ENCODE results near the gene TEX35.

The TEX35 gene

GRCh38 chr1:178512566-178513277 lies at the start of gene TEX35:
TSS of gene TEX35 (plus strand) at chr1:178513109. CDS start at chr1:178513189, 80 bp downstream.
- in situ Hi-C loops (cut with MboI; ENCODE audit: low sequenced_read_pairs): loop anchor here (25.0 kb wide), 1 partner anchor 475 kb away; no protein-coding TSS in a partner anchor

- in situ Hi-C loops (cut with MboI; ENCODE audit: low sequenced_read_pairs): no loop called here
Observed at GRCh38 chr1:178464141-178464540, 48.8 kb upstream of the TEX35 start.

GRCh38 chr1:178464566-178464965 lies 48.3 kb upstream of the TEX35 start:
- in situ Hi-C loops (cut with MboI; ENCODE audit: low sequenced_read_pairs): no loop called here

- in situ Hi-C loops (cut with MboI; ENCODE audit: low sequenced_read_pairs): no loop called here
Observed at GRCh38 chr1:178465011-178465410, 47.9 kb upstream of the TEX35 start.

GRCh38 chr1:178467837-178468236 lies 45.1 kb upstream of the TEX35 start:
- in situ Hi-C loops (cut with MboI; ENCODE audit: low sequenced_read_pairs): no loop called here

- in situ Hi-C loops (cut with MboI; ENCODE audit: low sequenced_read_pairs): no loop called here
Observed at GRCh38 chr1:178470411-178470960, 42.4 kb upstream of the TEX35 start.

GRCh38 chr1:178472531-178472930 lies 40.4 kb upstream of the TEX35 start:
- in situ Hi-C loops (cut with MboI; ENCODE audit: low sequenced_read_pairs): no loop called here

- in situ Hi-C loops (cut with MboI; ENCODE audit: low sequenced_read_pairs): no loop called here
Observed at GRCh38 chr1:178477373-178477772, 35.5 kb upstream of the TEX35 start.

- in situ Hi-C loops (cut with MboI; ENCODE audit: low sequenced_read_pairs): no loop called here
Observed at GRCh38 chr1:178477841-178478240, 35.1 kb upstream of the TEX35 start.

- in situ Hi-C loops (cut with MboI; ENCODE audit: low sequenced_read_pairs): no loop called here
Observed at GRCh38 chr1:178483251-178483957, 29.5 kb upstream of the TEX35 start.

- in situ Hi-C loops (cut with MboI; ENCODE audit: low sequenced_read_pairs): no loop called here
Observed at GRCh38 chr1:178484698-178485225, 28.1 kb upstream of the TEX35 start.

GRCh38 chr1:178485541-178485981 lies 27.3 kb upstream of the TEX35 start:
- in situ Hi-C loops (cut with MboI; ENCODE audit: low sequenced_read_pairs): no loop called here

GRCh38 chr1:178486100-178487069 lies 26.5 kb upstream of the TEX35 start:
- in situ Hi-C loops (cut with MboI; ENCODE audit: low sequenced_read_pairs): no loop called here

GRCh38 chr1:178487070-178487615 lies 25.8 kb upstream of the TEX35 start:
- in situ Hi-C loops (cut with MboI; ENCODE audit: low sequenced_read_pairs): no loop called here

GRCh38 chr1:178488393-178488792 lies 24.5 kb upstream of the TEX35 start:
- in situ Hi-C loops (cut with MboI; ENCODE audit: low sequenced_read_pairs): no loop called here

GRCh38 chr1:178489399-178489798 lies 23.5 kb upstream of the TEX35 start:
- in situ Hi-C loops (cut with MboI; ENCODE audit: low sequenced_read_pairs): no loop called here

- in situ Hi-C loops (cut with MboI; ENCODE audit: low sequenced_read_pairs): no loop called here
Observed at GRCh38 chr1:178490136-178490535, 22.8 kb upstream of the TEX35 start.

GRCh38 chr1:178490967-178491366 lies 21.9 kb upstream of the TEX35 start:
- in situ Hi-C loops (cut with MboI; ENCODE audit: low sequenced_read_pairs): no loop called here

- in situ Hi-C loops (cut with MboI; ENCODE audit: low sequenced_read_pairs): no loop called here
Observed at GRCh38 chr1:178491721-178492120, 21.2 kb upstream of the TEX35 start.

- in situ Hi-C loops (cut with MboI; ENCODE audit: low sequenced_read_pairs): no loop called here
Observed at GRCh38 chr1:178492341-178492740, 20.6 kb upstream of the TEX35 start.
